GM12891 (cell line): Measurements from ENCODE around the gene TOR3A.

Experiments
- POLR2AphosphoS5 ChIP-seq: IDR thresholded peaks from 2 replicates; pipeline ENCODE4 v1.6.1; 2011; ENCODE audit warnings: low read depth, low read length, control low read depth
- POU2F2 ChIP-seq: IDR thresholded peaks from 2 replicates; pipeline ENCODE4 v1.6.1; 2011; ENCODE audit warnings: low read depth, mild to moderate bottlenecking, control low read depth, low read length, moderate library complexity
- SPI1 ChIP-seq: IDR thresholded peaks from 2 replicates; pipeline ENCODE4 v1.6.1; 2011; ENCODE audit warnings: low read depth, low read length, control low read depth
- TAF1 ChIP-seq: IDR thresholded peaks from 2 replicates; pipeline ENCODE4 v1.6.1; 2011; ENCODE audit warnings: low read depth, low read length, control low read depth

GRCh38 chr1:179038528-179039281, 43.2 kb upstream of the TOR3A start:
- TF ChIP-seq POU2F2 (no peak), POLR2AphosphoS5 (no peak), TAF1 (no peak), SPI1 (no peak)
